Peyer's patch (tissue), 4 donors: ENCODE data around the gene GSTCD. TPM values are rescaled to one million over a fixed set of nuclear protein-coding genes. Genes with fewer than 3 reads are reported as not detected.

Experiments used
- DNase-seq, 3 donors: peaks; one replicate each; pipeline ENCODE4 v3.0.0-alpha.2; 2017 to 2019
- H3K27ac ChIP-seq, 4 donors: fragments of 200-600 bp; sonication (generic); one replicate each; pipeline ENCODE4 v1.5.1; 2016 to 2019
- H3K27me3 ChIP-seq, 2 donors: fragments of 200-600 bp; sonication (generic); one replicate each; pipeline ENCODE4 v1.5.1; 2019
- H3K36me3 ChIP-seq, 3 donors: fragments of 200-600 bp; sonication (generic); one replicate each; pipeline ENCODE4 v1.5.1; 2016 to 2019
- H3K4me1 ChIP-seq, 4 donors: fragments of 200-600 bp; sonication (generic); one replicate each; pipeline ENCODE4 v1.5.1; 2016 to 2019
- H3K4me3 ChIP-seq, 4 donors: fragments of 200-600 bp; sonication (generic); 1 replicate in 3 of 4; 2 replicates in 1 of 4; pipeline ENCODE4 v1.5.1; 2016 to 2019; ENCODE audit warnings: mild to moderate bottlenecking in 1 of 4
- H3K9me3 ChIP-seq, 4 donors: fragments of 200-600 bp; sonication (generic); one replicate each; pipeline ENCODE4 v1.5.1; 2016 to 2019; ENCODE audit warnings: mild to moderate bottlenecking in 1 of 4
- POLR2A ChIP-seq, 2 donors: fragments of 450-650 bp; IDR thresholded peaks; one replicate each; pipeline ENCODE4 v1.5.1; 2017; ENCODE audit warnings: antibody characterized with exemption in 2 of 2, mild to moderate bottlenecking in 2 of 2, moderate library complexity in 2 of 2
- total RNA-seq, 4 donors: library from RNA; depleted of rRNA; stranded (reverse); fragments of >200 nt; gene quantifications; one replicate each; pipeline ENCODE4 v1.1.0, GENCODE V29; 2016
- TF ChIP-seq, protein P1 (sequence below), 6 experiments: fragments of 450-650 bp in 4 of 6; fragments of 200-600 bp in 2 of 6; sonication (generic) in 1 of 6; IDR thresholded peaks; one replicate each; pipeline ENCODE4 v1.5.1; 2017 to 2019; ENCODE audit warnings: antibody characterized with exemption in 6 of 6, mild to moderate bottlenecking in 3 of 6, moderate library complexity in 1 of 6

GSTCD gene
- total RNA-seq, 4 donors from 2014 or later: 6.4 to 23.1 (median 10.3) TPM

DNA sequence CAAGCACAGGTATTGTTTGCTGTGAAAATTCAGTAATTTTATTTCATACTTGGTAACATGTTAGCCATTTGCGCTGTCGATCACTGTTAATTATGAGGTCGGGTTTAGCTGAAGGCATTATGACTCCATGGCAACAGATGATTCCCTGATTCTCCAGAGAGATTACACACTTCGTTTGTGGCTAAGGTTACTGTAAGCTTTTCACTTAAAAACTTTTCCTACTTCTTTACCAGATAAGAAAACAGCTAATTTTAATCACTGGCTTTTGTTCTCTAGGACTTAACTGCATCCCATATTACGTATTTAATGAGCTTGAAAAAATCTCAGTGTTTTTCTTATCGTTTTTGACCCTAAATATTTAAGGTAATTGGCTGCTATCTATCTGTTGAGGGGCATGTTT is 2.1 kb downstream of the GSTCD start:
- TF ChIP-seq, protein P1, sequence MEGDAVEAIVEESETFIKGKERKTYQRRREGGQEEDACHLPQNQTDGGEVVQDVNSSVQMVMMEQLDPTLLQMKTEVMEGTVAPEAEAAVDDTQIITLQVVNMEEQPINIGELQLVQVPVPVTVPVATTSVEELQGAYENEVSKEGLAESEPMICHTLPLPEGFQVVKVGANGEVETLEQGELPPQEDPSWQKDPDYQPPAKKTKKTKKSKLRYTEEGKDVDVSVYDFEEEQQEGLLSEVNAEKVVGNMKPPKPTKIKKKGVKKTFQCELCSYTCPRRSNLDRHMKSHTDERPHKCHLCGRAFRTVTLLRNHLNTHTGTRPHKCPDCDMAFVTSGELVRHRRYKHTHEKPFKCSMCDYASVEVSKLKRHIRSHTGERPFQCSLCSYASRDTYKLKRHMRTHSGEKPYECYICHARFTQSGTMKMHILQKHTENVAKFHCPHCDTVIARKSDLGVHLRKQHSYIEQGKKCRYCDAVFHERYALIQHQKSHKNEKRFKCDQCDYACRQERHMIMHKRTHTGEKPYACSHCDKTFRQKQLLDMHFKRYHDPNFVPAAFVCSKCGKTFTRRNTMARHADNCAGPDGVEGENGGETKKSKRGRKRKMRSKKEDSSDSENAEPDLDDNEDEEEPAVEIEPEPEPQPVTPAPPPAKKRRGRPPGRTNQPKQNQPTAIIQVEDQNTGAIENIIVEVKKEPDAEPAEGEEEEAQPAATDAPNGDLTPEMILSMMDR (IDR thresholded peaks at IDR 0.05): no peak
- TF ChIP-seq POLR2A (IDR thresholded peaks at IDR 0.05): no peak
- no peak overlapping the region for H3K27ac ChIP-seq
- no peak overlapping the region for H3K4me3 ChIP-seq
- no peak for DNase-seq
- no peaks in the 10 kb centered on the region for H3K36me3 ChIP-seq
- no peaks in the 10 kb centered on the region for H3K27me3 ChIP-seq
- H3K9me3 ChIP-seq: no peaks in the 10 kb centered on the region
- H3K4me1 ChIP-seq: peaks cover 0 to 24% (median 6%) of the 10 kb centered on the region in 4 donors

DNA sequence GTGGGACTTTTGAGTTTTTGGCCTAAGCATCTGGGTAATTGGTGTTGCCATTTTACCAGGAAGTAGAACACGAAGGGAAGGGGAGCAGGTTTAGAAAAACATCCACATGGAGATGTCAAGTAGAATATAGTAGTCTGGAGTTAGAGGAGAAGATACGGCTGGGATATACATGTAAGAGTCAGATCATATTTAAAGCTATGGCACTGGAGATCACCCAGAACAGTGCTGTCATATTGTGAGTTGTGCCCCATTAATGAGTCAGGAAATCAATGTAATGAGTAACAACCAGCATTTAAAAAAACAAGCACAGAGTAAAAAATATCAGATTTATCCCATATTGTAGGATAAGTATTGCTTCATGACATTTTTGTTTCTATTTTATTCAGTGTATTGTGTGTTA is 4.2 kb downstream of the GSTCD start:
- TF ChIP-seq POLR2A (IDR thresholded peaks at IDR 0.05): no peak
- TF ChIP-seq, protein P1 (IDR thresholded peaks at IDR 0.05): no peak
- DNase-seq: no peak
- no peak overlapping the region for H3K27ac ChIP-seq
- no peaks in the 10 kb centered on the region for H3K36me3 ChIP-seq
- no peak overlapping the region for H3K4me3 ChIP-seq
- H3K27me3 ChIP-seq: no peaks in the 10 kb centered on the region
- no peaks in the 10 kb centered on the region for H3K9me3 ChIP-seq
- peaks cover 0 to 11% (median under 1%) of the 10 kb centered on the region in 4 donors for H3K4me1 ChIP-seq

DNA sequence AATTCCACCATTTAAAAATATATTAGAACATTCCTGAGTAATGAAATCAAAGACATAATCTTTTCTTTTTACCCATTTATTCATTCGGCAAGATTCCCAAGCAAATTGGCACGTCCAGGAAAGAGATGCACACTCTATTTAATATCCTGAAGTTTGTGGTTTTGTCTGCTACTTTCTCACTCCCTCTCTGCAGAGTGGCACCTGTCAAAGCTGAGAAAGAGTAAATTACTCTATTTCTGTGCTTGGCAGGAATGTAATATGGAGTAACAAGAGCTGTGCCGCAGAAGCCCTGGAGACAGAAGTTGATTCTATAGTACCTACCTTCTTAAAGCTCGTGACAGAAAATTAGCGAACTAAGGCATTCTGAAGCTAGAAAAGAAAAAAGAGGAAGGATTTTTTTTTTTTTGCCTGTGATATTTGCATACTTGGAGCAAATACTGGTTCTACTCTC is 5.5 kb downstream of the GSTCD start:
- Histone ChIP-seq H3K4me3 (no peak overlapping the region), H3K27ac (peak overlapping the region in 1 of 4 donors; percentile 20), H3K9me3 (no peaks in the 10 kb centered on the region), H3K36me3 (no peaks in the 10 kb centered on the region), H3K27me3 (no peaks in the 10 kb centered on the region), H3K4me1 (peaks cover 0 to 9% (median 0%) of the 10 kb centered on the region in 4 donors)
- no peak for DNase-seq
- TF ChIP-seq, protein P1 (IDR thresholded peaks at IDR 0.05): no peak
- no peak for TF ChIP-seq POLR2A (IDR thresholded peaks at IDR 0.05)

DNA sequence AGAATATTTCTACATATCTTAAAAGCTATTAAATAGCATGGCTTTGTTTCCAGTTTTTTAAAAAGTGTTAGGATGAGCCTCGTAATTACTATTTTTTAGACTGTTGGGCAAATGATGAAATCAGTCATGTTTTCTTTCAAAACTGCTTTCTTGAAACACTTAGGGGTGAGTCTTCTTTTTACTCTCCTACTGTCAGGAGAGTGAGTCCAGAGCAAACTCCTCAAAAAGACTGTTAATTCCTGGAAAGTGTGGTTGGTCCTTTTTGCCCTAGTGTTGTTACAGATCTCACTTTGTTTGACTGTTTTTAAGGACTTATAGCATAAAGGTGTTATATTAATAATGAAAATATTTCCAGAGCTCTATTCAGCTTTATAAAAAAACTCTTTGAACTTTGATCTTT is 6.3 kb downstream of the GSTCD start:
- no peak for TF ChIP-seq POLR2A (IDR thresholded peaks at IDR 0.05)
- TF ChIP-seq, protein P1 (IDR thresholded peaks at IDR 0.05): no peak
- Histone ChIP-seq H3K27ac (no peak overlapping the region), H3K4me1 (peaks cover 0 to 1% (median 0%) of the 10 kb centered on the region in 4 donors), H3K27me3 (no peaks in the 10 kb centered on the region), H3K9me3 (no peaks in the 10 kb centered on the region), H3K36me3 (no peaks in the 10 kb centered on the region), H3K4me3 (no peak overlapping the region)
- DNase-seq: no peak

DNA sequence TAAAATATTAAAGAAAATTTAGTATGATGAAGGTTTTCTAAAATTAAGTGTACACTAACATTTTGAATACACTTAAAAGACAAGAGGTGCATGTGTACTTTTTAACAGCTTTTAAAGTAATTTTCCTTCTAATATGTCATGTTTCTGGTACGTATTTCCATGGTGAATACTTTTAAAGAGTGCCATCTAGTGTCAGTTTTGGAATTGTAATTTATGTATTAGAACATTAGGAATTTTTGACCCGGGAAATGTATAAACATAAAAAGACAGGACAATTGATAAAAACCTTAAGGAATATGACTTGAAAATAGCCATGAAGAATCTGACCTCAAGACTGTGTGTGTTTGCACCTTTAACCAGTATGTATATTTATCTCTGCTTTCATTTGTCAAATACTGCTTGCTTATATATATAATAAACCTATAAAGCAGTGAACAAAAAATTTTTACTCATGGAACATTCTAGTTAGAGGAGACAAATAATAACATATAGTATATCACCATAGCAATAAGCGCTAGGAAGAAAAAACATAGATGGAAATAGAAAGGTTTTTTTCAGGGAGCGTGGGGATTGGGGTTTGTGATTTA is 7.2 kb downstream of the GSTCD start:
- H3K9me3 ChIP-seq: no peaks in the 10 kb centered on the region
- no peak for DNase-seq
- no peak overlapping the region for H3K4me3 ChIP-seq
- TF ChIP-seq POLR2A (IDR thresholded peaks at IDR 0.05): no peak
- TF ChIP-seq, protein P1 (IDR thresholded peaks at IDR 0.05): peak in 5 of 6 experiments; percentile 34 to 67 (median 60)
- H3K27me3 ChIP-seq: no peaks in the 10 kb centered on the region
- H3K4me1 ChIP-seq: no peaks in the 10 kb centered on the region
- H3K36me3 ChIP-seq: no peaks in the 10 kb centered on the region
- H3K27ac ChIP-seq: no peak overlapping the region
